ENCODE data around the gene LPIN2.

GRCh38 chr18:2979871-2980790 is 32.8 kb downstream of the LPIN2 start:
- TF ChIP-seq CTCF (IDR thresholded peaks at IDR 0.05) = no peak
- no peak for TF ChIP-seq POLR2A (IDR thresholded peaks at IDR 0.05)
- no peak for TF ChIP-seq POLR2AphosphoS5 (IDR thresholded peaks at IDR 0.05)
